Activated CD8-positive, alpha-beta memory T cell treated with anti-CD3 and anti-CD28 coated beads, Interleukin-2, amount 10 ng/mL, durations not matched to agents 7 days and 5 days (primary cell): Measurements from ENCODE around the gene KRTAP10-2. TPM values are rescaled to one million over a fixed set of nuclear protein-coding genes. Genes with fewer than 3 reads are reported as not detected.
"Not testable (repeated sequence)": the region's sequence is repeated elsewhere in the genome, so short reads cannot be mapped to it uniquely, and the experiment has no call there.

Source experiments
- ATAC-seq: fragments of 150-1000 bp; cut with Tn5 transposase; one replicate; pipeline ENCODE4 v1.10.0; 2021; ENCODE audit warnings: moderate library complexity
- CTCF ChIA-PET: fragments of 350-600 bp; sonication (Branson Sonifier 250); formaldehyde crosslinking; loops from one replicate; lab custom pipeline; 2021; ENCODE audit warnings: antibody characterized with exemption; lab: Charles Lee
- DNase-seq: peaks from one replicate; pipeline ENCODE4 v3.0.0-alpha.2; 2020
- H3K27ac Mint-ChIP-seq: one replicate; pipeline ENCODE4 v1.8.0; 2021; ENCODE audit warnings: mild to moderate bottlenecking, mixed read lengths
- H3K27me3 Mint-ChIP-seq: one replicate; pipeline ENCODE4 v1.8.0; 2021; ENCODE audit warnings: mixed read lengths
- H3K36me3 Mint-ChIP-seq: one replicate; pipeline ENCODE4 v1.8.0; 2021; ENCODE audit warnings: mild to moderate bottlenecking, mixed read lengths
- H3K4me1 Mint-ChIP-seq: one replicate; pipeline ENCODE4 v1.8.0; 2021; ENCODE audit warnings: mixed read lengths
- H3K4me3 Mint-ChIP-seq: one replicate; pipeline ENCODE4 v1.8.0; 2021; ENCODE audit warnings: mild to moderate bottlenecking, moderate library complexity, mixed read lengths
- H3K9me3 Mint-ChIP-seq: one replicate; pipeline ENCODE4 v1.8.0; 2022; ENCODE audit warnings: low read depth, mixed read lengths
- total RNA-seq, 2 experiments: library from RNA; stranded (reverse); gene quantifications; one replicate each; pipeline ENCODE4 v1.2.3, GENCODE V29; 2021

The KRTAP10-2 gene
- total RNA-seq, 2 experiments from 2014 or later, result not detected

DNA sequence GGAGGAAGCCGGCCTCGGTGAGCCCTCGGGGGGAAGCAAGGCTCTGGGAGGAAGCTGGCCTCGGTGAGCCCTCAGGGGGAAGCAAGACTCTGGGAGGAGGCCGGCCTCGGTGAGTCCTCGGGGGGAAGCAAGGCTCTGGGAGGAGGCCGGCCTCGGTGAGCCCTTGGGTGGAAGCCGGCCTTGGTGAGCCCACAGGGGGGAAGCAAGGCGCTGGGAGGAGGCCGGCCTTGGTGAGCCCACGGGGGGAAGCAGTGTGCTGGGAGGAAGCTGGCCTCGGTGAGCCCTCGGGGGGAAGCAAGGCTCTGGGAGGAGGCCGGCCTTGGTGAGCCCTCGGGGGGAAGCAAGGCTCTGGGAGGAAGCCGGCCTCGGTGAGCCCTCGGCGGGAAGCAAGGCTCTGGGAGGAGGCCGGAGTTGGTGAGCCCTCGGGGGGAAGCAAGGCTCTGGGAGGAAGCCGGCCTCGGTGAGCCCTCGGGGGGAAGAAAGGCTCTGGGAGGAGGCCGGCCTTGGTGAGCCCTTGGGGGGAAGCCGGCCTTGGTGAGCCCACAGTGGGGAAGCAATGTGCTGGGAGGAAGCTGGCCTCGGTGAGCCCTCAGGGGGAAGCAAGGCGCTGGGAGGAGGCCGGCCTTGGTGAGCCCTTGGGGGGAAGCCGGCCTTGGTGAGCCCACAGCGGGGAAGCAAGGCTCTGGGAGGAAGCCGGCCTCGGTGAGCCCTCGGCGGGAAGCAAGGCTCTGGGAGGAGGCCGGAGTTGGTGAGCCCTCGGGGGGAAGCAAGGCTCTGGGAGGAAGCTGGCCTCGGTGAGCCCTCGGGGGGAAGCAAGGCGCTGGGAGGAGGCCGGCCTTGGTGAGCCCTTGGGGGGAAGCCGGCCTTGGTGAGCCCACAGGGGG is 48.1 kb downstream of the KRTAP10-2 start:
- CTCF ChIA-PET, result interaction anchor here (1.5 to 2.8 kb wide), 2 partner anchors 23 to 290 kb away, joined by 4 to 12 read pairs; no protein-coding TSS in a partner anchor
- not testable (repeated sequence) for H3K27ac Mint-ChIP-seq, DNase-seq, H3K36me3 Mint-ChIP-seq, H3K9me3 Mint-ChIP-seq, H3K27me3 Mint-ChIP-seq, ATAC-seq, H3K4me3 Mint-ChIP-seq
- H3K4me1 Mint-ChIP-seq, result peaks cover 14% of the 10 kb centered on the region

DNA sequence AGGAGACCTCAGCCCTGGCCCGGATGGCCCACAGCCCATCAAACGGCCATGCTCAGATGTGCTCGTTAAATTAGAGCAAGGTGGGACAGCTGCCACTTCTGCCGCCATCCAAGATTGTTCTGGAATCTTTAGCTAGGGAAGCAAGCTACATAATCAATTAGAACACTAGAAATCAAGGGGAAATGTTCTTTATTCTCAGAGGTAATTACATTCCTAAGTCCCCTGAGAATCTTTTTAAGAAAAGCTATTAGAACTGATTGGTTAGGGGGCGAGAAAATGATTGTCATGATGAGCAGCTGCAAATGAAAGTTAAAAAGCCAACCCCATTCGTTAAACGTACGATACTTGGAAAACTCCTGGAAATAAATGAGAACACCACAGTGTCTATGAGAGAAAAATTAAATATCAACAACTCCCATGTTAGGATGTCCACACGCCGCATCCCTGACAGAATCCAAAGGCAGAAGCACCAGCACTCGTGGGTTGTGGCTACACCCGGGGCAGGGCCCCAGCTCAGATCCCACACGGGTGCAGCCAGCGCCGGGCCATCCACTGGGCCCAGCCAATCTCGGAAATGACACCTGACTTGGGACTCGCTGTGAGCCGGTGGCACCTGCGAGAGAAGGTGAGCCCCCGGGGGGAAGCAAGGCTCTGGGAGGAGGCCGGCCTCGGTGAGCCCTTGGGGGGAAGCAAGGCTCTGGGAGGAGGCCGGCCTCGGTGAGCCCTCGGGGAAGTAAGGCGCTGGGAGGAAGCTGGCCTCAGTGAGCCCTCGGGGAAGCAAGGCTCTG is 48.9 kb downstream of the KRTAP10-2 start:
- no peaks in the 10 kb centered on the region for H3K9me3 Mint-ChIP-seq
- CTCF ChIA-PET, result interaction anchor here (1.5 to 2.8 kb wide), 2 partner anchors 22 to 291 kb away, joined by 4 to 12 read pairs; no protein-coding TSS in a partner anchor
- H3K4me1 Mint-ChIP-seq, result peaks cover 13% of the 10 kb centered on the region
- peaks cover 3% of the 10 kb centered on the region for H3K27me3 Mint-ChIP-seq
- H3K4me3 Mint-ChIP-seq, result no peak overlapping the region
- H3K27ac Mint-ChIP-seq, result no peak overlapping the region
- H3K36me3 Mint-ChIP-seq, result no peaks in the 10 kb centered on the region
- DNase-seq (no peak), ATAC-seq (no peak)

Other genes with a start within 250 kb of the KRTAP10-2 start
- gene CFAP410, start 212.1 kb downstream of the KRTAP10-2 start, total RNA-seq, result 10 to 100 TPM; 14.8 to 15.3 TPM
- gene TRPM2, start 197.9 kb downstream of the KRTAP10-2 start, total RNA-seq, result 10 to 100 TPM; 21.2 to 32.7 TPM
- 1 to 10 TPM; 2.3 to 3.9 TPM for gene LRRC3, start 96.0 kb downstream of the KRTAP10-2 start, total RNA-seq
- not detected for gene KRTAP10-1, start 11.3 kb downstream of the KRTAP10-2 start, total RNA-seq
- not detected for gene KRTAP10-3, start 7.3 kb upstream of the KRTAP10-2 start, total RNA-seq
- gene KRTAP10-4, start 22.2 kb upstream of the KRTAP10-2 start, total RNA-seq, result not detected
- not detected for gene KRTAP10-5, start 29.1 kb upstream of the KRTAP10-2 start, total RNA-seq
- not detected for gene KRTAP10-6, start 41.0 kb upstream of the KRTAP10-2 start, total RNA-seq
- gene KRTAP10-7, start 49.1 kb upstream of the KRTAP10-2 start, total RNA-seq, result not detected
- gene KRTAP10-8, start 60.6 kb upstream of the KRTAP10-2 start, total RNA-seq, result not detected
- not detected for gene KRTAP10-9, start 75.6 kb upstream of the KRTAP10-2 start, total RNA-seq
- not detected for gene KRTAP10-10, start 85.9 kb upstream of the KRTAP10-2 start, total RNA-seq
- gene KRTAP10-11, start 94.9 kb upstream of the KRTAP10-2 start, total RNA-seq, result not detected
- not detected for gene KRTAP12-4, start 103.2 kb upstream of the KRTAP10-2 start, total RNA-seq
- not detected for gene KRTAP12-3, start 106.4 kb upstream of the KRTAP10-2 start, total RNA-seq
- not detected for gene KRTAP12-2, start 115.4 kb upstream of the KRTAP10-2 start, total RNA-seq
- gene KRTAP12-1, start 130.7 kb upstream of the KRTAP10-2 start, total RNA-seq, result not detected
- not detected for gene KRTAP10-12, start 145.7 kb upstream of the KRTAP10-2 start, total RNA-seq
- not detected for gene TSPEAR, start 160.1 kb upstream of the KRTAP10-2 start, total RNA-seq